Transverse colon (tissue), 4 donors: ENCODE results near the gene YWHAQ. TPM values are rescaled to one million over a fixed set of nuclear protein-coding genes. Genes with fewer than 3 reads are reported as not detected.

Experiments used
- DNase-seq: peaks from one replicate; pipeline ENCODE4 v3.0.0-alpha.2; 2019
- H3K27ac ChIP-seq, 4 donors: fragments of 200-600 bp; sonication (generic); 2 replicates each; pipeline ENCODE4 v1.5.1; 2016 to 2018; ENCODE audit warnings: inconsistent platforms in 4 of 4
- H3K27me3 ChIP-seq: fragments of 200-600 bp; sonication (generic); 2 replicates; pipeline ENCODE4 v1.5.1; 2017; ENCODE audit warnings: inconsistent platforms
- H3K36me3 ChIP-seq, 4 donors: fragments of 200-600 bp; sonication (generic); 2 replicates each; pipeline ENCODE4 v1.5.1; 2017 to 2019; ENCODE audit warnings: inconsistent platforms in 4 of 4
- H3K4me1 ChIP-seq, 4 donors: fragments of 200-600 bp; sonication (generic); 2 replicates each; pipeline ENCODE4 v1.5.1; 2017 to 2020; ENCODE audit warnings: inconsistent platforms in 4 of 4
- H3K4me3 ChIP-seq, 4 donors: fragments of 200-600 bp; sonication (generic); 1 replicate in 1 of 4; 2 replicates in 3 of 4; pipeline versions ENCODE4 v1.5.1 to v1.6.1; 2017 to 2019; ENCODE audit warnings: inconsistent platforms in 4 of 4
- H3K9me3 ChIP-seq, 2 donors: fragments of 200-600 bp; sonication (generic); 2 replicates each; pipeline ENCODE4 v1.5.1; 2017 to 2019; ENCODE audit warnings: inconsistent platforms in 2 of 2
- CTCF ChIP-seq, 5 experiments: fragments of 200-600 bp in 3 of 5; fragments of 450-650 bp in 2 of 5; sonication (generic) in 3 of 5; IDR thresholded peaks; 1 replicate in 2 of 5; 2 replicates in 3 of 5; pipeline ENCODE4 v1.5.1; 2016 to 2017; ENCODE audit warnings: antibody characterized with exemption in 5 of 5, inconsistent platforms in 3 of 5, mild to moderate bottlenecking in 2 of 5, moderate library complexity in 1 of 5
- EP300 ChIP-seq: sonication (generic); formaldehyde crosslinking; IDR thresholded peaks from one replicate; pipeline ENCODE4 v1.6.1; 2017; ENCODE audit warnings: antibody characterized with exemption, low read depth
- POLR2A ChIP-seq: fragments of 450-650 bp; IDR thresholded peaks from one replicate; pipeline ENCODE4 v1.6.1; 2016; ENCODE audit warnings: antibody characterized with exemption, mild to moderate bottlenecking, moderate library complexity
- POLR2AphosphoS5 ChIP-seq, 3 donors: sonication (generic); formaldehyde crosslinking; IDR thresholded peaks; one replicate each; pipeline ENCODE4 v1.6.1; 2016; ENCODE audit warnings: antibody characterized with exemption in 3 of 3
- WGBS, 2 donors: methylation state at CpG; one replicate each; pipeline ENCODE4 v1.1.5; 2018; ENCODE audit warnings: low coverage in 1 of 2; 5-methylcytosine and 5-hydroxymethylcytosine counted together
- in situ Hi-C, 4 donors: fragments of 200-750 bp; cut with MboI; loops; one replicate each; pipeline versions ENCODE4 v1.15.0 to v1.15.1; 2017; ENCODE audit warnings: low sequenced_read_pairs in 3 of 4, low pct_ligation_motif_present in 1 of 4, low pct_unique_long_range_greater_than_20kb in 1 of 4
- intact Hi-C: fragments of 100-400 bp; cut with DNase I; formaldehyde crosslinking; loops from one replicate; pipeline ENCODE4 v1.15.1; 2023; ENCODE audit warnings: low total_unique reads
- total RNA-seq, 4 donors: library from RNA; depleted of rRNA; stranded (reverse); fragments of >200 nt; gene quantifications; one replicate each; pipeline ENCODE4 v1.1.0, GENCODE V29; 2016

YWHAQ gene
- 100 to 1,000 TPM in 3 of 4 donors, 10 to 100 TPM in 1; 84.0 to 189 (median 145) TPM for total RNA-seq

GRCh38 chr2:9630736-9631552, at the start of gene YWHAQ:
YWHAQ (minus strand) TSS chr2:9630997; CDS start chr2:9630452, 545 bp downstream.
- peak; percentile 99 for DNase-seq
- Histone ChIP-seq H3K36me3 (peaks cover 0 to 8% (median 0%) of the 10 kb centered on the region in 4 donors), H3K4me1 (peaks cover 15 to 44% (median 33%) of the 10 kb centered on the region in 4 donors), H3K27me3 (no peaks in the 10 kb centered on the region), H3K27ac (peak within 1 kb of the TSS; percentile 92 to 97 (median 96)), H3K9me3 (no peaks in the 10 kb centered on the region), H3K4me3 (peak within 1 kb of the TSS; percentile 58 to 96 (median 79))
- WGBS, 2 donors = 0% methylated on average over 2 to 50 of the region's 84 CpGs
- in situ Hi-C loops = loop anchor here in 1 of 4 donors (10.0 kb wide), 1 partner anchor 76 kb away; the partner anchor contains the start of gene ADAM17
- intact Hi-C loops = loop anchor here (5.0 kb wide), 1 partner anchor 74 kb away; the partner anchor contains the start of gene ADAM17
- TF ChIP-seq POLR2A = peak; percentile 95
- TF ChIP-seq POLR2AphosphoS5 (IDR thresholded peaks at IDR 0.05) = peak; percentile 97 to 99 (median 98)
- TF ChIP-seq EP300 = no peak
- no peak for TF ChIP-seq CTCF (IDR thresholded peaks at IDR 0.05)

- intact Hi-C loops = no loop called here
- Histone ChIP-seq H3K27me3 (no peaks in the 10 kb centered on the region), H3K9me3 (no peaks in the 10 kb centered on the region), H3K27ac (no peak overlapping the region), H3K4me1 (peaks cover 0 to 10% (median 2%) of the 10 kb centered on the region in 4 donors), H3K4me3 (no peak overlapping the region), H3K36me3 (no peaks in the 10 kb centered on the region)
- WGBS, 2 donors = 100% methylated on average over 1 to 2 of the region's 2 CpGs
- TF ChIP-seq POLR2A (no peak), EP300 (no peak)
- in situ Hi-C loops = no loop called here
- no peak for DNase-seq
These were observed 49.3 kb upstream of the YWHAQ start for GRCh38 chr2:9680082-9680481.

GRCh38 chr2:9679218-9679617, 48.4 kb upstream of the YWHAQ start:
- Histone ChIP-seq H3K27me3 (no peaks in the 10 kb centered on the region), H3K4me3 (no peak overlapping the region), H3K36me3 (no peaks in the 10 kb centered on the region), H3K9me3 (no peaks in the 10 kb centered on the region), H3K27ac (no peak overlapping the region), H3K4me1 (peaks cover 0 to 10% (median 2%) of the 10 kb centered on the region in 4 donors)
- WGBS, 2 donors = 83% methylated on average over 1 of the region's 2 CpGs; no CpG with 5 or more reads in 1 of the 2 donors
- no peak for DNase-seq
- intact Hi-C loops (no loop called here), in situ Hi-C loops (no loop called here)
- TF ChIP-seq POLR2AphosphoS5 (IDR thresholded peaks at IDR 0.05) (no peak), CTCF (IDR thresholded peaks at IDR 0.05) (no peak), EP300 (no peak), POLR2A (no peak)

- DNase-seq = no peak
- peaks cover 0 to 10% (median 2%) of the 10 kb centered on the region in 4 donors for H3K4me1 ChIP-seq
- H3K4me3 ChIP-seq = no peak overlapping the region
- no peaks in the 10 kb centered on the region for H3K27me3 ChIP-seq
- no peak for TF ChIP-seq EP300
- TF ChIP-seq POLR2AphosphoS5 (IDR thresholded peaks at IDR 0.05) = no peak
- no peak for TF ChIP-seq CTCF (IDR thresholded peaks at IDR 0.05)
- no peak for TF ChIP-seq POLR2A
- in situ Hi-C loops (no loop called here), intact Hi-C loops (no loop called here)
- no peak overlapping the region for H3K27ac ChIP-seq
- WGBS, 2 donors = 84 to 88% methylated on average over 2 to 10 of the region's 10 CpGs
- no peaks in the 10 kb centered on the region for H3K36me3 ChIP-seq
- H3K9me3 ChIP-seq = no peaks in the 10 kb centered on the region
These were observed 47.7 kb upstream of the YWHAQ start for GRCh38 chr2:9678544-9678943.
